Hematopoietic multipotent progenitor cell (in vitro differentiated cells): ENCODE measurements around the gene NFIB. TPM values are rescaled to one million over a fixed set of nuclear protein-coding genes. Genes with fewer than 3 reads are reported as not detected.

Source experiments
- DNase-seq, 3 donors: peaks; one replicate each; pipeline ENCODE4 v3.0.0-alpha.2; 2011 to 2015; ENCODE audit warnings: low read depth in 2 of 3, low spot score in 2 of 3
- total RNA-seq: library from RNA; depleted of rRNA; stranded (reverse); fragments of >200 nt; gene quantifications from one replicate; pipeline ENCODE4 v1.2.3, GENCODE V29; 2012

The NFIB gene
- total RNA-seq, 1 donor, result 1.1 TPM

DNA sequence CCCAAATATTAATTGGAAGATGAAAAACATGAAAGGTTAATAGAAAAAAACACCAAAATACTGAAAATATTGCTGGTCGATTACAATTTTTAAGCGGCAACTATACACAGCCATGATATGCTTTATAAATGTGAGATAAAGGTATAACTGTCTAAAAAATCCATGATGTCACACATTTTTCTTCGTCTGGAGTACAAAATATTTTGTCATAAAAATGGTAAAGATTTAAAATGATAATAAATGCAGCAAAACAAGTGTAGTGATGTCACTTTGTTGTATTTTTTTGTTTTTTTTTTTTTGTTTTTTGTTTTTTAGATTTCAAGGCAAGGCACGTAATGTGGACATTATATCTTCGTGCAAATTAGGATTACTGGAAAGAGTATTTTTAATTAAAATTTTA lies 227.4 kb downstream of the NFIB start:
- no peak for DNase-seq

DNA sequence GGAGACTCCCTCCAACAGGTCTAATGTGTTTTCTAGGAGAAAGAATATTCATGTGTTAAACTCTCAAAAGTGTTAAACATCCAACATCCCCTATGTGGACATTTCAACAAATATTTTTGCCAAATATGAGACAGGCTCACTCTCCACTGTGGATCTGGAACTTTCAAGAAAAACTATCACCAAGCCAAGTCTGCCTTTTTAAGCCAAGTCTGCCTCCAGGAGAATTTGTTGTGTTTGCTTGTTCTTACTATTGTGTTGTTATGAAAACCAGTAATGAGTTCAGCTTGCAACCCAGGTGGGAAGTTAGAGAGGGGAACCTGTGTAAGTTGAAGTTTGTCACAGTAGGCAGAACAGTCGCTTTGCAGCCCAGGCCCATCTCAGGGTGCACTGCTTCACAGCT lies 228.1 kb downstream of the NFIB start:
- DNase-seq, result no peak

DNA sequence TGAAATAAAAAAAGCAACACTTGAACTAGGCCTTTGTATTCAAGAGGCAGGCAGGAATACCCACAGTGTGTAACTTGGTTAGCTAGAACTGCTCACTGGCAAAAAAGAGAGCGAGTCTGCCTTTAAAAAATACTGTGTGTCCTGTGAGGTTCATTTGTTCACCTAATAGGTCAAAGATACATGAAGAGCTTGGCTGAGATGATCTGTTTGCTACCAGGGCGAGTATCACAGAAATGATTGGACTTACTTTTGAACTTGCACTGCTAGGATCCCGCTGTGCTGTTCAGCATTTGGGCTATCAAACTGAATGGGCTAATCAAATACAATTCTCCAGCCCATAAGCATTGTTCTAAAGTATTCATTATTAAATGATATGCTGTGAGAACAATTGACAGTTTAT lies 229.1 kb downstream of the NFIB start:
- DNase-seq, result no peak

DNA sequence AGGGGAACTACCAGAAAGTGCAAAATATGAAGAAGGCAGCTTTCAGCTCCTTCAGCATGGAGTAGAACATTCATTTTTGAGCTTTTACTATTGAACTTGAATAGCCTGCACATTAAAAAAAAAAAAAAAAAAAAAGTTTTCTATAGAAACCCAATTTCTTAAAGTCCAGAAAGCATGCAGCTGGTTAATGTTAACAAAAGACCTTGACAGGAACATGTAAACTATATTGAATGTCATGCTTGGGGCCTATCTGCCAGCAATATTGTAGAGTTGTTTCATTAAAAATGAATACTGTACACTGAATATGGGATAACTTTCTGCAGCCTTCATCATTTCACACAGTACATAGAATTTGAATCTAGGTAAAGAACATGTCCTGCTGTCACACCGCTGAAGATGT lies 230.6 kb downstream of the NFIB start:
- DNase-seq, result no peak

DNA sequence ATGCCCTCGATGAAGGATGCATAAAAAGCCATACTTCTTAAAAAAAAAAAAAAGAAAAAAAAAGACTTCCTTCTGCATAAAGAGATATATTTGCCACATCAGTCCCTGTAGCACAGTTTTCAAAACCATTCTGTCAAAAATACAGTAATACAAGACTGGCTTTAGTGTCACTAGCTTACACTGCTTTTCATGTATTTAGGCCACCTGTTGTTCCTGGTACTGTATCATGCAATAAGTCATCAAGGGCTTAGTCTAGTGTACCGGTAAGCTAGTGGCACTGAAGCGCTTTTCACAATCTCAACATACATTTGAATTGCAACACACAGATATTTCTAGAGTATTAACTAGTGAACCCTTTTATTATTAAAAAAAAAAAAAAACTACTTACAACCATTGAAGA lies 231.2 kb downstream of the NFIB start:
- no peak for DNase-seq

DNA sequence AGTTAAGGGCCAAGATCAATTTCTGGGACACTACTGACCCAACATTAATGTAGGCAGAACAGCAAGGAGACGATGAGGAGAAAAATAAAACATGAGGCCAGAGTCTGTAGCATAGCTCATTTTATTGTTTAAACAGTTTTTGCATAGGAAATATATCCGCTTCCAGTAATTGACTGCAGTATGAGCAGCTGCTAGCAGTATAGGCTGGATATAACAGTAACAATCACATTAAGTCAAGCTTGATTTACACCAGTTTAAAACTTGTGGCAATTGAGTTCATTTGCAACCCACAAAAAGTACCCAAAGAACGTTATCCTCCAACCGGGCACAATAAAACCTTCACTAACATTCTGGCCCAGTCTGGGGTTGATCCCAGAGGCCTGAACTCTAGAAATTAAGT lies 232.2 kb downstream of the NFIB start:
- no peak for DNase-seq

DNA sequence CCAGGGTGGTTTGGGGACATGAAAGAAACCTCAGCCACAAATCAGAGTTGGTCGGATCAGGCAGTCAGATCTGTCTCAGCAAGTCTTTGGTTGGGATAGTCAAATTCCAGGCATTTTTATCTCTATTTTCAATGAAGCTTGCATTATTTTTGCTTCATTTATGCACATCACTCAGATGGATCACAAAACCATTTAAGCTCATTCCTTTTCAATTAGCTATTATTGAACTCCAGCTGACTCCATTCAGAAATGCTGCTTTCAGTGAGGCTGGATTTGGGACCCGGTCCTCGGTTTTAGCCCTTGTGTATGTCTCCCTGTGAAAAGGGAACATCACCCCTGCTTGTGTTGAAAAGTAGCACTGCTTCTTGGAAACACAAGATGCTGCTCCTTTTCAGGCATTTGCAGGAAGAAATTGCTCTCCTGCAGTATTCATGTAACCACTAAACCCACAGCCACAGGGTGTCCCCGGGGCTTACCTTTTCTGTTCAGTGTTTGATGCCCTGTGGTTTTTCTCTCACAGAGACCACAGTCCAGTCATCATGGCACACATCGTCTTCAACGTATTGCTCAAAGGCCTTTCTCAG lies 232.9 kb downstream of the NFIB start:
- DNase-seq, result peak in 2 of 3 donors; percentile 7 to 36

DNA sequence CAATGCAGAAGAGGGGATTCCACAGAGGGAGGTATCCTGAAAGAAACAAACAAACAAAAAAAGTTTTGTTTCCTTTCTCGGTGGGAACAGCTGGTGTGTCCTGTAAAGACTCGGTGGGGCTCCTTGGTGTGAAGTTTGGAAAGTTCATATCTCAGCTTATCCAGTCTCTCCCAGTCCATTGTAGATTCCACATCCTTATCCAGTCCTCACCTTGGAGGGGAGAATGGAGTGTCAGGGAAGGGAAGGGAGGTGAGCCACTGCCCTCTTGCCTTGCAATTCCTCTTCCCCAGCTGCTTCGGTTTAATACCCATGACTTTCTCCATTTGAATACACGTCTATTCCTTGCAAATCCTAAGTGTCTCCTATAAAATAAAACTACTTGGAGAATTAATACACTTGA lies 234.5 kb downstream of the NFIB start:
- no peak for DNase-seq

DNA sequence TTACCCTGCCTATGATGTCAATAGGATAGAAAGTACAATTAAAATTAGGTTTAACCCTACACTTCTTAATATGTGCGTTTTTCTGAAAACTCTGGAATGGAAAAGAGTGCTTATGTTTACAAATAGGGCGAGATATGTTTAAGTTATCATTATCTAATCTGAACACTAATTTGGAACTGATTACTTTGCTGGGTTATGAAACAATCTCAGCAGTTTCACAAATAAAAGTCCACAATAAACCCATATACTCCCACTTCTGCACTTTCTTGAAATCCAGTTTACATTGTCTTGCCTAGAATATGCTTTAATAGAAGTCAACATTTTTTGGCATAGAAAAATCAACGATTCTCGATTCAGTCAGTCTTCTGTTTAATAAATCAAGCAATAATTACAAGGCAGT lies 236.3 kb downstream of the NFIB start:
- no peak for DNase-seq

DNA sequence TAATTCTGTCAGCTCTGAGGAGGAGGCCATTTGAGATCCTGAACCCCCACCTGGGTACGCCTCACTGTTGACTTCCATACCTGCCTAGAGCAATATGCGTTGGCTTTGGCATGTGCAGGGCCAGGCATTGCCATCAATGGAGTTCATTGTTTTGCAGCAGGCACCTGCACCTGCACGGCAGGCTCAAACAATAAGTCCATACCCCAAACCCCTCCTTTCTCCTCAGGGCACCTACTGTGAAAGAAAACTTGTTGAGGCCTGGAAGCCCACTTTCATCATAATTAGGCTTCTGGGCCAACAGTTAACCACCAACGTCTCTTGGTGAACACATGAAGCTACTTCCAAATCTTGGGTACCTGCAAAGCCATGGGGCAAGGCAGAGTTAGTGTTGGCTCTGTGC lies 238.7 kb downstream of the NFIB start:
- no peak for DNase-seq

DNA sequence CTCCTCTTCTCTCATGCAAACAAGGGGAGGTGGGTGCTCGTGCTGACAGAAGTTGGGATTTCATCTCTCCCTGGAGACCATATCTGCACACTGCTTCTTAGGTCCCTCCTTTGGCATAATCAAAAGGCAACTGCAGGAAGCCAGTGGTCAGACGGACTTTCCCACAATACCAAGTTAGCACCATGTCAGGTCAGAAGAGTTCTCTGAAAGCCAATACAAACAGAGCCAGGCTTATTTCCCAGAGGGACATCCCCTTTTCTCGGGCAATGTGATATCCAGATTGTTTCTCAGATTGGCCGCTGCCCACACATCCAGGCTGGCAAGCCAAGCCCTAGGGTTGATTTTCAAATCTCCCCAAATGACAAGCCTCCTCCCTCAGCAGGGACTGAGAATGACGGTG lies 241.1 kb downstream of the NFIB start:
- no peak for DNase-seq

DNA sequence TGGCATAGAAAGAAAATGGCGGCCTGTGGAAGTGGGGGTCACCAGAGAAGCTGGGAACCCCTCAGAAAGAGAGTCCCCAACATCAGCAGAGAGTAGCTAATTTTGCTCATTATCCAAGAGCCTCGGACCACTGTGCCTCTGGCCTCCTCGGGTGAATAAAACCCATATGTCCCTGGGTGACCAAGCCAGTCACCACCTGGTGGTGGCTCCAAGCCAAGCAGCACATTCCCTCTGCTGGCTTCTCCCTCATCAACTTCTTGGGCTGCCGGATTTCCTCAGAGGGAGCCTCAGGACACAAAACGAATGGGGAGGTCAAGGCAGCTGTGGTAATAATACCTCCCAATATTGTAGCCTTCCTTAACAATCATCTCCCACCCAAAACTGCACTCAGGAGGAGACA lies 242.5 kb downstream of the NFIB start:
- no peak for DNase-seq

DNA sequence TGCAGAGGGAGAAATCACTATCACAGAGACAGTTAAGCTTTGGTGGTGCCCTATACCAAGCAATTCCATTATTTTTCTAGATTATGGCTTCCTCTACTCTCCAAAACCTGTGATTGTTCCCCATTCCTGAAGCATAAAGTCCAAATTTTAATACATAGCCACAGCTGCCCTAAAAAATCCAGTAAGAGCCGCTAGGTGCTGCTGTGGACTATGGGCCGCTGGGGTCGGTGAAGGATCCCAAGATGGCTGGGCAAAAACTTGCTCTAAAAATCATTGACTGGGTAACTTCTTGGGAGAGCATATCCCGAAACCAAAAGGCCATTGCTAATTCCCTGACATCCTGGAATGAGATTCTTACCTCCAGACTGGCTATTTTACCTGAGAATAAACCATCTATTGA lies 245.3 kb downstream of the NFIB start:
- no peak for DNase-seq

DNA sequence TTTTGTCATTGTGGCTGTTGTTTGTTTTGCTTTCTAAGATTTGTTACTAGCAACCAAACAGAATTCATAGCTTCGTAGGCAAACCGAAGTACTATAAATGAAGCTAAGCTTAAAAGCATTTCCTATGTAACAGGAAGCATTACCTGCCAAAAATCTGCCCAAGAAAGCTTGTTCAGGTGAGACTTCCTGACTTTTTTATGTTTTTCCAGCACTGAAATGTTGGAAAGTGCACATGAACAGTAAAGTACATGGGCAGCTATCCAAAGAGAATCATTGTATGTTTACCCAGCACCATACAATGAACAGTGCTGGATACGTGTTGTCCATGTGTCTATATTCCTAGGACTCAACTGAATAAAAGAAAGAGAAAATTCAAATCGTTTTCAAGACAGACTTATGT lies 247.1 kb downstream of the NFIB start:
- DNase-seq, result no peak

DNA sequence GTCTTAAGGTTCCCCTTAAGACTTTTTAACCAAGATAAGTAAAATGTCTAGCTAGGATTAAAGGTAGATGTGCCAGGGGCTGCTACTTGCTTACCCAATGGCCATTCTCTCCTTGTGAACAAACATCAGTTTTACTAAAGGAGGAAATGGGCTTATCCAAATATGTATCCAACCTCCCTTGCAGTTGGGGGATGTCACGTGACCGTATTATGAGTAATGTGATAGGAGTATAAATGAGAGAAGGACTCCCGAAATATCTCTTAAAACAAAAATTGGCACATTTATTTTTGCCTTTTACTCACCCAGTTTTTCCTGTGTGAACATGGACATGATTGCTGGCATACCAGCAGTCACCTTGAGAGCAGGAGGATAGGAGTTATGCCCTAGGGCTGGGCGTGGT lies 247.9 kb downstream of the NFIB start:
- no peak for DNase-seq

DNA sequence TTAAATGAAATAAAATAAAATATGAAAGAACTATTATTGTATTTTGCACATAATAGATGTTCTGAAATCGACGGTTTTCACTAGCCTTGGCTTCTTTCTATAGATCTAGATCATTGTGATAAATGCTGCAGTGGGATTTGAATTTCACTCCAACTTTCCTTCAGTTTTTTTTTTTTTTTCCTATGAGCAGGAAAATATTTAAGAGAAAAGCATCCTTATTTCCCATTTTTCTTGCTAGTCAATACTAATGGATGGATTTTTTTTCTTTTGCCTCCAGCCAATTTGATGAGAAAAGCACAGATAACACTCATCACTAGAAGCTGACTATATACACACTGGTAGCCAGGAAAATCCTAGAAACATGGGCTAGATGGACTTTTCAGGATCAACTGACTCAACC lies 249.0 kb downstream of the NFIB start:
- DNase-seq, result no peak

DNA sequence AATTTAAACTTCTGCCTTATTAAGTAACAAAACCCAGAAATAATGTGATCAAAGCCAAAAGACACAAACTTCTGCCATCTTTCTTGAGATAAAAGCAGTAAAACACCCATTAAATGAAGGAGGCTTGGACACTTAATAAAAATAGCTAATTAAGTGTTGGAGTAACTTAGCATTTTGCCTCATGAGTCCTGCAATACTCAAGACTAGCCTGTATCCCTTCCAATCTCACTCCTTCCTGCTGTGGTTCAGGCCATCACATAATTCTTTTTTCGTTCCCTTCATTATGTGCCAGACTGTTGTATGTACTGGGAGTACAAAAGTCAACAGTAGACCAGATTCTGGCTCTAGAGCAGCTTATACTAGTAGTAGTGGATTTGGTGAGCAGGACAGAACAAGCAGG lies 250.2 kb downstream of the NFIB start:
- DNase-seq, result no peak

DNA sequence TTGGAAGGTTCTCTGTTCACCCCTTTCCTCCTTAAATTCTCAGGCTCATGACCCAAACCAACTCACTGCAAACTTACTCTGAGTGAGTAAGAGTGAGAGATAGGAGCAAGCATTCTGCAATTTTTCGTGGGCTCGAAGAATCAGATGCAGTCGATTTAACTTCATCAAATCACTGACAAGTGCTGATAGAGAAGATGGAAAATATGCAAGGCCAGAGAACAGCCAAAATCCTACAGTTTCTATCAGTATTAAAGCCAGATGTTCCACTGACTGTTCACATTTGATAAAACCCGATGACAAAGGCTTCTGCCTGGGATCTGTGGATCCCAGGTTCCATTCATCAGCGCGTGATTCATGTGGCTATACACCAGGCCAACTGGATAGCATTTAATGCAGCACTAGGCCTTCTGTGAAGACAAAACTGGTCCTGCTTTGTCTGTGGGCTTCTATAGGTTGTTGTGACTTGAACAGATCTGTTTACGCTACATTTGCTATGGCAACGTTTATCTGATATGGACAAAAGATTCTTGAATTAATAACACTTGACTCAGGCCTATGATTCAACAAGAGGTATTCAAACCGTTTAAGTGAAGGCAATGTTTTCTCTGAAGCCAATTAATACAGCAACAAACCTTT lies 251.2 kb downstream of the NFIB start:
- DNase-seq, result no peak

DNA sequence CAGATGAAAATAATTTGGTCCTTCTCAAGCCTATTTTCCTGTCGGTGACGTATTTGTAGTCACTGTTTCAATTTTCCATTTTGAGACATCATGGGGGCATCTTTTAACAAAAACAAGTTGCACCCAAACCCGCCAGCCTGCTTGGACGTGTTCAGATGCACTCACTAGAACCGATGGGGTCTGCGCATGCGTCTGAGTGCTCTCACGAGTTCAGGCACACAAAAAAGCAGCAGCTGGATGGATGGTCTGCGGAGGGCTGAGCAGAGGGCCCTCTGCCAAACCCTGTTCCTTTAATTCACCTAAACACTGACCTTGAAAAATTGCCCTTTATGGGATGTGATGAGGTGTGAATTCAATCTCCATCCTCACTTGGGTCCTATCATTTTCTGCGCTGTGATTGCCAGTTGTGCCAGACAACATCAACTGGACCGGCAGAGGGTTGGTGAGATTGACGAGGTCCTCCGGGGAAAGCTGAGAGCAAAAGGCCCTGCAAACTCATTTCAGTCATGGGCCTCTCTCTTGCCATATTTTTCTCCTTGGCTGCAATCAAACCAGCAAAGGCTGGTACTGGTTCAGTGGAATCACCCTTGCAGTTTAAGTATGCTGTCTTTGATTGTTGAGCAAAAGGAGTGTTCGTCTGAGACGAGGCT lies 251.9 kb downstream of the NFIB start:
- no peak for DNase-seq

DNA sequence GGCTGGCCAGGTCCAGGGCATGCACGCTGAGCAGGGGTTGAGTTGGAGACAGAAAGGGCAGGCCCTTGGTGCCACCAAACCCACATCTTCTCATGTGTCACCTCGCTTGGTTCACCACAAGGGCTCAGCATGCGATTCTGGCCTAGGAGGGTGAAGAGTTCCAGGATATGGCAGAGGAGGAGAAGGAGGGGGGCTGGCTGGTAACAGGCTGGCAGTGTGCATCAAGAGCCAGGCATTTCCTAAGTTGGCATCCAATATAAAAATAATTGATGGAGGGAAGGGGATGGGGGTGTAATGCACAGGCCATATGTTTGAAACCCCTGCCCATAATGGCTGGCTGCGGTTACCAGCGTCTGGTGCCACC lies 255.6 kb downstream of the NFIB start:
- DNase-seq, result no peak

DNA sequence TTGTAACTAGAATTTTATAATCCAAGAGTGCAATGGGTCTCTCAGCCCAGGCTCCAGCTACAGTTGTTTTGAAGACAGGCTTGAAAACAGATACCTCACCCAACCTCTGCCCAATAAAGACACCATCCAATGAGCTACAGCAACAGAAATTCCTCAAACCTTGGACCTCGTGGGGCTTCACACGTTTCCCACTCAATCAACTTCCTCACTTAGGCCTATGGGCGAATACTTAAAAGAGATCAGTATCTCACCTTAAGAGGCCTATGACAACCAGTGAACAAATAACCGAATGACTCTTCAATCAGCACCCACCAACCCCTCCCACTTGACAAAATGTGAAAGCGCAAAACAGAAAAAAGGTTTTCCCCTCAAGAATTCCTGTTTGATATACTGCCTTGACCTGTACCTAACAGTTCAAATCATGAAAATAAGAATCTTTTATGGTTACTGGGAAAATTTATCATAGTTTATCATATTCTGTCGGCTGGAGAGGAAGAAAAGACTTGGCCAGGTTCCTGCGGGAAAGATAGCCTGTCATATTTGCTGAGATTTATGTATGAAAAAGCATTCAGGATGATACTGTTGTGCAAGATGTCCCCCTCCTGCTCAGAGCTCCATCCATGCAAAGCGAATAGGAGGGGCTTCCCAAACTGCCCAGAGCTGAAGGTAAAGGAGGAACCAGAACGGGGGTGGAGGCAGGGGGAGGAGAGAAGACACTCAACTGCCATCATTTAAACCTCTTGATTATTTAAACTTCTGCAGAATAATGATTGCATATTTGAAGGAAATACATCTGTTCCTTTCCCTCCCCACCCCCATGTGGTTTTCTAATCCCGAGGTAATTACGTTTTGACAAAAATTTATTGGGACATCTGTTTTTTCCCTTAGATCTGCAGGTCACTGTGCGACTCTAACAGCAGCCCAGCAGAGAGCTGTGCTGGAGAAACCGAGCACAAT lies 256.3 kb downstream of the NFIB start:
- no peak for DNase-seq
